Renal pelvis (tissue), 4 donors: Measurements from ENCODE around the gene SPOCK1. TPM values are rescaled to one million over a fixed set of nuclear protein-coding genes. Genes with fewer than 3 reads are reported as not detected.
A peak's percentile ranks its signal among the peaks of the same experiment; 100 is the strongest.

Experiments
- DNase-seq: peaks from one replicate; pipeline ENCODE4 v3.0.0-alpha.2; 2013
- polyA plus RNA-seq, 3 donors: library from polyadenylated mRNA; unstranded; fragments of 120-200 nt; gene quantifications; one replicate each; pipeline ENCODE4 v1.2.1, GENCODE V29; 2013; ENCODE audit not compliant: insufficient read length in 3 of 3

Gene SPOCK1
- polyA plus RNA-seq, 3 donors = 4.5 to 9.5 (median 9.2) TPM

GRCh38 chr5:137333928-137334327, 165.2 kb downstream of the SPOCK1 start:
- no peak for DNase-seq

GRCh38 chr5:137333475-137333874, 165.7 kb downstream of the SPOCK1 start:
- DNase-seq = no peak

GRCh38 chr5:137332296-137332695, 166.8 kb downstream of the SPOCK1 start:
- no peak for DNase-seq

DNA sequence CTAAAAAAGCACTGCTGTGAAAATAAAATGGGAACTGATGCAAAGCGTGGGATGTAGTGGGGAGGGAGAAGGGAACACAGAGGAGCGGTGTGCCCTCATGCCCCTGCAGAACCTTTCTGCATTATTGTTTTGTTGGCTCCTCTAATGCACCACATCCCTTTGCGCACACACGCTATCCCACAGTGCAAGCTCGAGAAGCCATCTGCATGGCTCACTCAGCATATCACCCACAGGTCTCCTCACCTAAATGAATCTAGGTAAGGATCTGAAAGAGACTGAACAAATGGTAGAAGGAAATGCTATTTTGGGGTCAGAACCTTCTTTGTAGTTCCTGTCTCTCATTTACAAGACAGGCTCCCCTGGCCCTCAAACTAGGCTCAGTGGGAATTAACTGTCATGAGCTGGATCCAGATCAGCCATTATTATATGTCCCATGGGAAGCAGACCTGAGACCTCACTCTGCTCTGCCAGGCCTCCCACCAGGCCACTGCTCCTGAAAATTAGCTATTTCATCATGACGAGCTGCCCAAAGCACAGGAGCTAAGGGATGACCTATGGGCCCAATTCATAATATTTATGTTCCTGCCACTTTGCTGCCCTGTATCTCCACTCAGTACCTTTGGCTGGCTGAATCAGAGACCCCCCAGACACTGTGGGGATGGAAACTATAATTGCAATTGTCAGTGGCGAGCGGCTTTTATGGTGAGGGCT, 169.4 kb downstream of the SPOCK1 start:
- DNase-seq = no peak

- no peak for DNase-seq
Observed at GRCh38 chr5:137328991-137329390, 170.1 kb downstream of the SPOCK1 start.

DNA sequence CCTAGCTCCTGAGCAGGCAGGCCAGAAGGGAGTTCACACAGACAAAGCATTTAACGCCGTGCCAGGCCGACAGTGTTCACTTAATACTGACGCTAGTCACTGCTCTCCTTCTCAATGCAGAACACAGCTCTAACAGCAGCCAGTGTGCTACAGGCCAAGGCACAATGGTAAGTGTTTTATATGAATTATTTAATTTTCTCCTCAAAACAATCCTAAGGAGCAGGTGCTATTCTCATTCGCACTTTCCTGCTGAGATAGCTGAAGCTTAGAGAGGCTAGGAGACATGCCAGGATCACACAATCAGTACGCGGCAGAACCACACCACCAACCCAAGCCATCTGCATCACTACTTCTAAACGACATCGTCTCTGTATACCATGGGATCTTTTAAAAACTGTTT, 170.7 kb downstream of the SPOCK1 start:
- no peak for DNase-seq

DNA sequence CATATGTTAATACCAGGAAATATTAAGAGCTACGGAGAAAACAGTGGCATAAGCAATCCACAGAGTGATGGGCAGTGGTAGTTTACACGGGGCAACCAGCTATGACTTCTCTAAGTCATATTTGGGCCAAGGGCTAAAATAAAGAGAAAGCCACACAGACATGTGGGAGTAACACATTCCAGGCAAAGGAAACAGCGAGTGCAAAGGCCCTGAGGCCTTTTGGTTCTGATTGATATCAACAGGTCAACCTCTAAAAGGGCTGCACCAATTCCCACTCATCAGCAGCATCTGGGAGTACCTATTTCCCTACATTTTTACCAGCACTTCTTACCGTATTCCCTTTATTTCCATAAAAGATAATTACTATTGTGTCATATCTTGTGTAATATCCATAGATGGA, 173.4 kb downstream of the SPOCK1 start:
- no peak for DNase-seq

DNA sequence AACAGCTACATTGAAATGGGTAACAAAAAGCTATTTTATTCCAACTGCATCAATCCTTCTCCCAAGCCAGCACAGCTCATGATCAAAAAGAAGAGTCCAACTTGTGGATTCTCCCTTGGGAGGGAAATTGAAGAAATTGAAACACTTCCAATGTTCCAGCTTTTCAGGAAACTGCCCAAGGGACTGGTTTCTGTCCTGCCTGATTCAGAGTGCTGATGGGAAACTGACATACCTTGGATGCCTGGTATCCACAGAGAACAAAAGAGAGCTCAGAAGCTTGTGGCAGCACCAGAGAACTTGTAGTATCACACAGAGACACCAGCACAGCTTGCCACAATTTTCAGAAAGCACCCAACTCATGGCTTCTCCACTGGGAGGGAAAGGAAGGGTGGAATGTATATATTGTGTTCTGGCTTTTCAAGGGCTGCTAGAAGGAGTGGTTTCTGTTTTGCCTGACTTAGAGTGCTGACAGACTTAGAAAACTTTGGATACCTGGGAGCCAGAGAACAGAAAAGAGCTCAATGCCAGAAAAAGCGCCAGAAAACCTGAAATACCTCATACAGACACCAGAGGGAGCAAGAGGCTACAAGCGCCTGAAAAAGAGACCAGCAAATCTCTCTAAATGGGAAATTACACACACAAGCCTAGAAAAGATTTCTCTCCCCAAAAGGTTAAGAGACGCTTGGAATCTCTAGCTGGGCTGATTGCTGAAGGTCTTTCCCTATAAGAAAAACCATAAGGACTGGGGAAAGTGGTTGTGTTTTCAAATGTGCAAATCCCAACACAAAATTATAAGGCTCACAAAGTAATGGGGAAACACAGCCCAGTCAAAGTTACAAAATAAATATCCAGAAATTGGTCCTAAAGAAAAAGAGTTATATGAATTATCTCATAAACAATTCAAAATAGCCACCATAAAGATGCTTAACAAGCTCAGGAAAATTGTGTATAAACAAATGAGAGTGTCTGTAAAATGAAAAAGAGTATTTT, 178.8 kb downstream of the SPOCK1 start:
- peak; percentile 54 for DNase-seq

DNA sequence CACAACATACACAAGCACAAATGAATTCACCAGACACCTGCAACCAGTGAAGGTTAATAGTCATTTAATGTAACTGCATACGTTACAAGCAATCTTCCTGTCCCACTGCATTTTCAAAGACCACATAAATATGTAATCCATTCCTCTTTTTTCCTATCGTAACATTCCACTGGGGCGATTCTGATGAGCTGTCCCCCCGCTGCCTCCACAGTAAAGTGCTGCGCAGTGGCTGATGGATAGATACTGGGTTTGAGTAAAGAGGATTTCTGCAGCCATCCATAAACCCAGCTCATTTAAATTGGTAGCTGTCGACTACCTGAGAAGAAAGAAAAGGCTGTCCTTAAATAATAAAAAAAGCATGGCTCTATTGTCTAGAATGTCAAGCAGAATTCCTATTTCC, 181.1 kb downstream of the SPOCK1 start:
- DNase-seq = no peak

- DNase-seq = no peak
Observed at GRCh38 chr5:137316346-137316736, 182.8 kb downstream of the SPOCK1 start.

- DNase-seq = no peak
Observed at GRCh38 chr5:137315534-137316345, 183.4 kb downstream of the SPOCK1 start.

DNA sequence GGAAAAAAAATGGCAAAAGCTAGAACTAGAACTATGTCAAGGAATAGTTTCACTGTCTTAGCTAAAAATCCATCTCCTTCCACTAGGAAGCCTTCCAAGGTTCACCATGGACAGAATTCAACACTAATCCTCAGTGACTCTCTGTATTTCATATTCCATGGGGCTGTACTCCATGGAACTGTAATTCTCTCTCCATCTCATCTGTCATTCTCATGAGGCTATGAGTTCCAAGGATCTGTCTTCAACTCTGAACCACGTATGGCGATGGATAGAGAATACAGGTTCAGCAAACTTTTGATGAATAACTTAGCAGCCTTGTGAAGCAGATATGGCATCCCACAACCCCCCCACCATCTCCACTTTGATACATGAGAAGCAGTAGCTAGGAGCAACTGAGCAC, 184.0 kb downstream of the SPOCK1 start:
- no peak for DNase-seq

GRCh38 chr5:137313526-137314175, 185.5 kb downstream of the SPOCK1 start:
- DNase-seq = no peak

- DNase-seq = no peak
Observed at GRCh38 chr5:137312011-137312410, 187.1 kb downstream of the SPOCK1 start.

DNA sequence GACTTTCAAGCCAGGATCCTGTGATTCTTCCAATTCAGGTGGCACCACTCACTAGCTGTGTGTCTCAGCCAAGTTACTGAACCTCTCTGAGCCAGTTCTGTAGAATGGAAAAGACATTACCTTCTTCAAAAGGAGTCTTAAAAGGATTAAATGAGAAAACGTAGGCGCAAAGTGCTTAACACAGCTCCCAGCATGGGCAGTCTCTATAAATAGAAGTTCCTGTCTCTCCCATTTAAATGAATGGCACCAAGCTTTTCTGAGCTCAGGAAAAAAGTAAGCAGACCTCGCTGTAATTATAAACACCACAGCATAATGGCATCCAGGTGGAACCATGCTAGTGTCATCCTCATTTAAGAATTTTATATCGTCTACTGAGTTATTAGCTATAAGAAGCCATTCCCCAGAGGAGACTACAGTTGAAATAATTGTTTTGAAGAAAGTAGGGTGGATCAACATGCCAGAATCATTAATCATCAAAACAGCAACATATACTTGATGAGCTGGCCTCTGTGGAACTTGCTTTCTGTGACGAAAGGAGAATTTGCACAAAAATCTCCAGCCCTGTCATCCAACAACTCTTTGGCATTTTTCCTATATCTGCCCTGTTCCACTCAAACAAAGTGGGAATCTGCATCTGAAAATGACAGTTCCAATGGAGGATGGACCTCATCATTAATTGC, 188.9 kb downstream of the SPOCK1 start:
- DNase-seq = no peak

DNA sequence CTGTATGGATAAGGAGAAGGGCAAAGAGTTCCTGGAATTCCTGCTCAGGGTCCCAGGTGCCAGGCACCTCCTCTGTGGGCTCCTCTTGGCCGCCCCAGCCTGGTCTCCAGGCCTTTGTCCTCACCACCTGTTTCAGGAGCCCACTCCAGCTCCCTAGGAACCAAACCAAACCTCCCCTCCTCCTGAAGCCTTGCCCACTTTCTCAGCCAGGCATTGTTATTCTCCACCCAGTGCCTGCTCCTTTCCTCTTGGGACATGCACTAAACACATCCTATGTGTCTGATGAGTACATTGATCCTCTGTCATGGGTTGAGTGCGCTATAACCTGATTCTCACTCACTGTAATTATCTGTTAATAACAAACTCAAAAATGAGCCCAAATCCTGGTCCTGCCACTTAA, 189.8 kb downstream of the SPOCK1 start:
- DNase-seq = no peak

DNA sequence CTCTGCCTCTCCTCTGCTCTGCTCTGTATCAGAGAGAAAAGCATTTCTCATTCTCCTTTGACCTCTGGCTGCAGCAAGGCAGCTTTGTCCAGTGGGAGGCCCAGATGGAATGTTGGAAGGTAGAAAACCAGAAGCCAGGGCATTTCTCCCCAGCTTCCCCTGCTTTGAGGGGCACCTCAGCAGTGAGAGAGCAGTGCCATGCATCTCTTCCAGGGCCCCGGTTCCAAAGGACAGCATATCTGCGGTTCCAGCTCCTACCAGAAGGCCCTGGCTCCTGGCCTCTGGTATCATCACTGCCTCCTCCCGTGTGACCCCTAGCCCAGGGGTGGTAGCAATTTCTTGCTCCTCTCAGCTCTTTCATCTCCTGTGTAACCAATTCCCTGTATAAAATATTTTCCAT, 190.8 kb downstream of the SPOCK1 start:
- no peak for DNase-seq

DNA sequence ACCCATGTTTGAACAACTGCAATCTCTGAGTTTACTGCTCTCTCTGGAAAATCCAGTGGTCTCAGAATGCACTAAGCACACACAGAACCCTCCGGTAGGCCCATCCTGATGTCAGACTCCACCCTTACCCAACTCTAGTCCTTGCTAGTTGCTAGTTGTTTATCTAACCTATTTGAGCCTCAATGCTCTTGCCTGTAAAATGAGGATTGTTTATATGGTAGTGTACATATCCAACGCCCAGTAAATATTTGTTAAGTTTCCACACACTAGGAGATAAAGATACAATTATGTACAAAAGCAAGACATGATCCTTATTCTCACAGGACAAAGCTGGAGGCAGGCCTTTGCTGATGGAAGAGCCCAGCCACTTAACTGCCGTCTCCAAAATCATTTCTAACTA, 192.2 kb downstream of the SPOCK1 start:
- DNase-seq = no peak

GRCh38 chr5:137305971-137306602, 193.0 kb downstream of the SPOCK1 start:
- no peak for DNase-seq

DNA sequence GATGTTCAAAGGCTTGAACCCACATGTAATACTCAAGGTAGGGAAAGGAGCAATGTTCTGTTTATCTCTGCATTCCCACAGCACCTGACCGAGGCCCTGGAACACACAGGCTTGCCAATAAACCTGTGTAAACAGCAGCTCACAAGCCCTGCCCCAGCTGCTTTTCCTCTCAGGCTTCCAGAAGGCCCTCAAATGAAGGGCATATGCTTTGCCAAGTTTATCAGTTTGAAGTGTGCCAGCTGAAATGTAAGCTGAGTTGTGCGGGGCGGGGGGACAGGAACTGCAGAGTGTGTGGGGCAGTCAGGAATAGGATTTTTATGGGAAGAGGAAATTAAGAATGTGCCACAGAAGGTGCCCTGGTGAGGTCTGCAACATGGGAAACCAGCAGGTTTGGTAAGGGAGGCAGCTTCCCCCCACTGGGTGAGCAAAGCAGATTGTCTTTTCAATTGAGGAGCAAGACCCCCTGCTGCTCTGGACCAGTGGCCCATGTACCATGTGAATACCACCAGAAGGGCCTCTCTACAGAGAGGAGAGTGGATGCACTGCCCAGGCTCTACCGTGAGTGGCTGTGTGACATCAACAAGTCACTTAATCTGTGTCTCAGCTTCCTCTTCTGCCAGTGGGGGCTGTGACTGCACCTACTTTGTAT, 194.8 kb downstream of the SPOCK1 start:
- no peak for DNase-seq
